ENCODE results near the gene ARID1B.

DNA sequence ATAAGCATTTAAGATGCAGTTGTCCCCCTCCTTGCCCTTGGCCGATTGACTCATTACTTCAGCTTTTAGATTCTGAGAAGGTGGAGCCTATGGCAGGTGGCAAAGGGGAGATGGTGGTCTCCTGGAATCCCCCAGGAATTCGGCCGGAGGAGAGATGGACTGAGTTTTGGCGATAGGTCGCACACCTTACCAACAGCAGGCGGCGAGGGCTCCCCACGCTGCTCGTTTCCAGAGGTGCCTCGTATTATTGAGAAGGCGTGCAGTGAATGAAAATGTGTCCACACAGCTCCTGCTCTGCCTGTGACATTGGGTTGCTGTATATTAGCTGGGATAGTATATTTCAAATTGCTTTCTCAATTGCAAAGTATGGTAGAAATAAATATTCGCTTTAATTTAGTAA lies 224.5 kb downstream of the ARID1B start:
- TF ChIP-seq, protein P1, sequence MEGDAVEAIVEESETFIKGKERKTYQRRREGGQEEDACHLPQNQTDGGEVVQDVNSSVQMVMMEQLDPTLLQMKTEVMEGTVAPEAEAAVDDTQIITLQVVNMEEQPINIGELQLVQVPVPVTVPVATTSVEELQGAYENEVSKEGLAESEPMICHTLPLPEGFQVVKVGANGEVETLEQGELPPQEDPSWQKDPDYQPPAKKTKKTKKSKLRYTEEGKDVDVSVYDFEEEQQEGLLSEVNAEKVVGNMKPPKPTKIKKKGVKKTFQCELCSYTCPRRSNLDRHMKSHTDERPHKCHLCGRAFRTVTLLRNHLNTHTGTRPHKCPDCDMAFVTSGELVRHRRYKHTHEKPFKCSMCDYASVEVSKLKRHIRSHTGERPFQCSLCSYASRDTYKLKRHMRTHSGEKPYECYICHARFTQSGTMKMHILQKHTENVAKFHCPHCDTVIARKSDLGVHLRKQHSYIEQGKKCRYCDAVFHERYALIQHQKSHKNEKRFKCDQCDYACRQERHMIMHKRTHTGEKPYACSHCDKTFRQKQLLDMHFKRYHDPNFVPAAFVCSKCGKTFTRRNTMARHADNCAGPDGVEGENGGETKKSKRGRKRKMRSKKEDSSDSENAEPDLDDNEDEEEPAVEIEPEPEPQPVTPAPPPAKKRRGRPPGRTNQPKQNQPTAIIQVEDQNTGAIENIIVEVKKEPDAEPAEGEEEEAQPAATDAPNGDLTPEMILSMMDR (IDR thresholded peaks at IDR 0.05): no peak
- TF ChIP-seq POLR2A (IDR thresholded peaks at IDR 0.05): no peak
